GM19372 (cell line): ENCODE measurements around the gene SLC24A4.

Experiments
- ATAC-seq: cut with Tn5 transposase; IDR thresholded peaks from one replicate; pipeline ENCODE4 v1.9.1; 2021; ENCODE audit warnings: mild to moderate bottlenecking, low read depth, moderate library complexity; ENCODE audit not compliant: unreplicated experiment

Gene SLC24A4

GRCh38 chr14:92451755-92452154 lies 128.8 kb downstream of the SLC24A4 start:
- ATAC-seq: no peak

GRCh38 chr14:92452471-92452870 lies 129.5 kb downstream of the SLC24A4 start:
- no peak for ATAC-seq

DNA sequence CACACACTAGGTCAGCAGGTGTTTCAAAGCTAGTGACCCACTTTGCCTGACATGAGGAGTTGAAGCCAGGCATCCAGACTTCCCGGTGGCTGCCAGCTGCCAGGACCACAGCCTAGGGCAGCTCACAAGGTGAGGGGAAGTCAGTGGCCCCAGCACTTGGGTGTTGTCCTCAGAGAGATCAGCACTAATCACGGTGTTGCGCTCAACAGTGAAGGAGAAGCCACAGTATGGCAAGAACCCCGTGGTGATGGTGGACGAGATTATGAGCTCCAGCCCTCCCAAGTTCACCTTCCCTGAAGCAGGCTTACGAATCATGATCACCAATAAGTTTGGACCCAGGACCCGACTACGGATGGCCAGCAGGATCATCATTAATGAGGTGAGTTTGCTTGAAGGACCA lies 130.7 kb downstream of the SLC24A4 start:
- ATAC-seq: no peak

- ATAC-seq: no peak
Measured at GRCh38 chr14:92455231-92455630, 132.3 kb downstream of the SLC24A4 start.

GRCh38 chr14:92456215-92457015 lies 133.4 kb downstream of the SLC24A4 start:
- ATAC-seq: no peak

- ATAC-seq: no peak
Measured at GRCh38 chr14:92457016-92457565, 134.1 kb downstream of the SLC24A4 start.

DNA sequence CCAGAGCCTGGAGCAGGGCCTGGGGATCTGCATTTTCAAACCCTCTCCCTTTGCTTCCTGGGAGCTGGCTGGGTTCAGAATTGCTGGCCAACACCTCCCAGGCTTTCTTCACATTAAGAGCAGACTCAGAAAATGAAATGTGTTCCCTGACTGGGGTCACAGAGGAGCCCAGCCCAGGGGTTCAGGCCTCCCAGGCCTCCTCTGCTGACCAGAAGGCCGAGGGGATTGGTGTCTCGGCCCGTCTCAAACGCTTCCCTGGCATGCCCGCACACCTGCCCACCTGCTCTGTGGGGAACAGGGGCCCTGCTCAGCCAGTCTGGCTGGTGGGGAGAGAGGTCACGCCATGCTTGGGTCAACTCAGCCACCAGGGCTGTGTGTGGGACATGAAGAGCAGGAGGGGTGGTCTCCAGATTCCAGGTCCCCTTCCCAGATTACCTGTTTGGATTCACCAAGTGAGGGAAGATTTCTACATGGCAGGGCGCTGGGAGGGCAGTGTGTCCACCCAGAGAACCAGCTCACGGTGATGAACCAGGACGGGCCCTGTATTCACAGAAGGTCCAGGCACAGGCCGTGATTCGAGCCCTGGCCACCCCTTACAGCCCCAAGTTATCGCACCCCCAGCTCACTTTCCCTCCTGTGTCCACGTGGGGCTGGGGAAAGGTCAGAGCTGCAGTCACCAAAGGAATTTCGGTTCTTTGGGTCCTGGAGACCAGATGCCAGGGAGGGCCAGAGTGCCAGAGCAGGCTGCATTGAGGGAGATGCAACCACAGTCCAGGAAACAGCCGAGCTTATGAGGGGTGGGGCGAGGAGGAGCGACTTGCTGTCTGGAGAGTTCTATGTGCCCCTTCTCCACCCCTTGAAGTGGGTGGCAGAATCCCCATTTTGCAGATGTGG lies 135.4 kb downstream of the SLC24A4 start:
- no peak for ATAC-seq

- ATAC-seq: no peak
Measured at GRCh38 chr14:92459030-92459949, 136.3 kb downstream of the SLC24A4 start.

GRCh38 chr14:92459950-92460421 lies 137.0 kb downstream of the SLC24A4 start:
- no peak for ATAC-seq

- no peak for ATAC-seq
Measured at GRCh38 chr14:92460541-92460915, 137.6 kb downstream of the SLC24A4 start.

DNA sequence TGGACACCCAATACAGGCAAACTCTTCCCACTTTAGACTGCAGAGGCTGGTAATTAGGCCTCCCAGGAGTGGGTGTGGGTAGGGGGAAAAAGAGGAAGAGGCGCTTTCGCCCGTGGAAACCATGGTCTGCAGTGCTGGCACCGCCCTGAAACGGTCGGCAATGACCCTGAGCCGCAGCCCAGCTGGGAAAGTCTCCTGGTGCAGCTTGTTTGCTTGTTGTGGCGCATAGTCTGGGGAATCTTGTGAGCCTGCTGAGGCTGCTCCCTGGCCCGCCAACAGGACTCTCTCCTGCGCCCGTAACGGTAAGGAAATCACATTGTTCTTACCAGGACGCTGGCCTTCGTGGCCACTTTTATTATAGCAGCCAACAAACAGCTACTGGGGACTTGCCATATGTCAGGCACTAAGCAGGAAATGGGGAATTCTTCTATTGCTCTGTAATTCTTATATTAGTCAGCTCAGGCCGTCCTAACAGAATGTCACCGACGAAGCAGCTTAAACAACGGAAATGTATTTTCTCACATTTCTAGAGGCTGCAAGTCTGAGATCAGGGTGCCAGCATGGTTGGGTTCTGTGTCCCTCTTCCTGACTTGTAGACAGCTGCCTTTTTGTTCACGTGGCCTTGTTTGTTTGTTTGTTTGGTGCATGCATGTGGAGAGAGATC lies 138.1 kb downstream of the SLC24A4 start:
- no peak for ATAC-seq

DNA sequence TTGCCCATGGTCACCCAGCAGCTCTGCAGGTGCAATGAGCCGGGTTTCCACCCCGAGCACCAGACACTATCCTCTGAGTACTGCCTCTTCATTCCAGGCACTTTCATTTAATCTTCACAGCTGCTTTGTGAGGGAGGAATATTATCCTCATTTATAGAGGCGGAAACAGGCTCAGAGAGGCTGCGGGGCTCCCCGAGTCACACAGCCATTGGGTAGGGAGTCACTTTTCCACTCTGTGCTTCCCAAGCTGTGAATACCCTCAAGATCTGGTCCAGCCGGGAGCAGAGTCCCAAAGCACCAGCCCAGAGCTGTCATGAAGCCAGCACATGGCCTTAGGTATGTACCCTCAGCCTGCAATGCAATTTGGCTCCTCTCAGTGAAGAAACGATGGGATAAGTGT lies 138.9 kb downstream of the SLC24A4 start:
- ATAC-seq: no peak

DNA sequence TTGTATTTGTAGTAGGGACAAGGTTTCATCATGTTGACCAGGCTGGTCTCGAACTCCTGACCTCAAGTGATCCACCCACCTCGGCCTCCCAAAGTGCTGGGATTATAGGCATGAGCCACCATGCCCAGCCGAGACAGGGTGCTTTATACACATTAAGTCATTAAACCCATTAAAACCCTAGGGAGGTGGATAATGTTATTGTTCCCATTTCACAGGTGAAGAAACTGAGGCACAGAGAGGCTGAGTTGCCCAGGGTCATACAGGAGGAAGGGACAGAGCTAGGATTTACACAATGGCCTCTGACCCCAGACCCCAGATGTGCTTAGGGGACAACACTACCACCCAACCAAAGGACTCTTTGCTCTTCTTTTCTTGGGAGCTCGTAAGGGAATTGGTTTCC lies 139.6 kb downstream of the SLC24A4 start:
- ATAC-seq: no peak

GRCh38 chr14:92463141-92463540 lies 140.2 kb downstream of the SLC24A4 start:
- no peak for ATAC-seq

DNA sequence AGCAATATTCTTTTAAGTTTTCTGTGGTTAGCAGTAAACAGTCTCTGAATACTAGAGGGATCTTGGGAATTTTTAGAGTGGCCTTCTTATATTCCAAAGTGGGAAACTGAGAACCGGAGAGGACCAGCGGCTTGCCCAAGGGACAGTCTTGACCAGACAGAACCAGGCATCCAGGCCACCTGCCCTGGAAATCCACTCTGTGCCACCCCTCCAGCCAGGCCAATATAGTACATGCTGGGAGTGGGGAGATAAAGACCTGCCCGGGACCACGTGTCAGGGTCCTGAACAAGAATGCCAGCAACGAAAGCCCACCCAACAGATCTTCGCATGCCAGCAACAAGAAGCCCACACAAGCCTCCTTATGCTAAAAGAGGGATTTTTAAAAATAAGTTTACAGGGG lies 141.2 kb downstream of the SLC24A4 start:
- no peak for ATAC-seq

GRCh38 chr14:92464716-92465115 lies 141.8 kb downstream of the SLC24A4 start:
- no peak for ATAC-seq

- ATAC-seq: no peak
Measured at GRCh38 chr14:92465353-92466055, 142.5 kb downstream of the SLC24A4 start.

GRCh38 chr14:92466059-92466458 lies 143.1 kb downstream of the SLC24A4 start:
- ATAC-seq: no peak

GRCh38 chr14:92469515-92469914 lies 146.6 kb downstream of the SLC24A4 start:
- no peak for ATAC-seq
